ENCODE measurements around the gene DNAI7.

DNAI7 gene

DNA sequence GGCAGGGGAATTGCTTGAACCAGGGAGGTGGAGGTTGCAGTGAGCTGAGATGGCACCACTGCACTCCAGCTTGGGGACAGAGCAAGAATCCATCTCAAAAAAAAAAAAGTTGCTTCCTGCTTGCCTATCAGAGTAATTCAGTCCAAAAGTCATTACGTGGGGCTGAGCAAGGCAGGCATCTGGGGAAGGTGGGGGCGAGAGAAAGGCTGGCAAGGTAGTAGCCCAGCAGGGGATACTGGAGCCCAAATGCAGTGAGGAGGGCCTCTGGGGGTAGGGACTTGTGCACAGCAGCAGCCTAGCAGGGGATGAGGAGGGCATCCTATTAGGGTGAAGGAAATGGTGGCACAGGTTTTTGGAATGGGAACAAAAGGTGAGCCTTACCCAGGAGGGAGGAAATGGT lies 7.2 kb upstream of the DNAI7 start:
- TF ChIP-seq, protein P1, sequence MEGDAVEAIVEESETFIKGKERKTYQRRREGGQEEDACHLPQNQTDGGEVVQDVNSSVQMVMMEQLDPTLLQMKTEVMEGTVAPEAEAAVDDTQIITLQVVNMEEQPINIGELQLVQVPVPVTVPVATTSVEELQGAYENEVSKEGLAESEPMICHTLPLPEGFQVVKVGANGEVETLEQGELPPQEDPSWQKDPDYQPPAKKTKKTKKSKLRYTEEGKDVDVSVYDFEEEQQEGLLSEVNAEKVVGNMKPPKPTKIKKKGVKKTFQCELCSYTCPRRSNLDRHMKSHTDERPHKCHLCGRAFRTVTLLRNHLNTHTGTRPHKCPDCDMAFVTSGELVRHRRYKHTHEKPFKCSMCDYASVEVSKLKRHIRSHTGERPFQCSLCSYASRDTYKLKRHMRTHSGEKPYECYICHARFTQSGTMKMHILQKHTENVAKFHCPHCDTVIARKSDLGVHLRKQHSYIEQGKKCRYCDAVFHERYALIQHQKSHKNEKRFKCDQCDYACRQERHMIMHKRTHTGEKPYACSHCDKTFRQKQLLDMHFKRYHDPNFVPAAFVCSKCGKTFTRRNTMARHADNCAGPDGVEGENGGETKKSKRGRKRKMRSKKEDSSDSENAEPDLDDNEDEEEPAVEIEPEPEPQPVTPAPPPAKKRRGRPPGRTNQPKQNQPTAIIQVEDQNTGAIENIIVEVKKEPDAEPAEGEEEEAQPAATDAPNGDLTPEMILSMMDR (IDR thresholded peaks at IDR 0.05; ENCODE audit: insufficient read depth, low read length, poor library complexity, severe bottlenecking) = no peak
- Histone ChIP-seq H3K4me3 (replicated peaks; ENCODE audit: low read depth, low read length) (no peak overlapping the region), H3K27me3 (replicated peaks; ENCODE audit: control insufficient read depth, insufficient read depth, low read length) (no peaks in the 10 kb centered on the region), H3K36me3 (ENCODE audit: control insufficient read depth, insufficient read depth, low read length) (peaks cover 2% of the 10 kb centered on the region; the same call in 1 of the 2 replicates)
- DNase-seq (ENCODE audit: extremely low read depth, insufficient read length) = no peak

DNA sequence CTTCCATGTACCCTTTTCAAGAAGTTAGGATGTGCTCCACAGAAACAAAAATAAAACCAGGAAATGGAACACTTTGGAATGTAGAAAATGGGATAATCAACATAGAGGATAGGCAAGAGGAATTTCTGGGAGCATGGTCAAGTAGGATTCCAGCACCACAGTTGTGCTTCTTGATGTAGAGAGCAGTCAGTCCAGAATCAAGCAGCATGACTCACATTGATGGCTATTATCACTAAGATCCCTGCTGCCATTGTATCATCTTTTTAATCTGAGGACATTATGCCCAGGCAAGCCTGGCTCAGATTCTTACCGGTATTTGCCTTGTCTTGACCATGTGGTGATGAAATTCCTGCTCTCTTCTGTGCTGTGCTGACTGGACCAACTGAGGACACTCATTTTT lies 5.7 kb upstream of the DNAI7 start:
- Histone ChIP-seq H3K36me3 (ENCODE audit: control insufficient read depth, insufficient read depth, low read length) (peaks cover 2% of the 10 kb centered on the region; the same call in 1 of the 2 replicates), H3K27me3 (replicated peaks; ENCODE audit: control insufficient read depth, insufficient read depth, low read length) (no peaks in the 10 kb centered on the region), H3K4me3 (replicated peaks; ENCODE audit: low read depth, low read length) (no peak overlapping the region)
- TF ChIP-seq, protein P1 (IDR thresholded peaks at IDR 0.05; ENCODE audit: insufficient read depth, low read length, poor library complexity, severe bottlenecking) = no peak
- DNase-seq (ENCODE audit: extremely low read depth, insufficient read length) = no peak

DNA sequence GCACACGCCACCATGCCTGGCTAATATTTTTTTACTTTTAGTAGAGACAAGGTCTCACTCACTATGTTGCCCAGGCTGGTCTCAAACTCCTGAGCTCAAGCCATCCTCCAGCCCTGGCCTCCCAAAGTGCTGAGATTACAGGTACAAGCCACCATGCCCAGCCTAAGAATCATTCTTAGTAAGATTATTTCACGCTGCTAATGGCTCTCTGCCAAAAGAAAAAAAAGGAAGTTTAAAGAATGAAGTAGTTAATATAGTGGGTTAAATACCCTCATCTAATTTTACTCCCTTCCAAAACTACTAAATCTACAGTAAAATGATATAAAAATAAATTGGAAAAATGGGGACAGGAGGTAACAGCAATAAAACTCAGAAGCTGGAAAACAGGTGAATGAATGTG lies 2.6 kb upstream of the DNAI7 start:
- Histone ChIP-seq H3K27me3 (replicated peaks; ENCODE audit: control insufficient read depth, insufficient read depth, low read length) (no peaks in the 10 kb centered on the region), H3K4me3 (replicated peaks; ENCODE audit: low read depth, low read length) (no peak overlapping the region), H3K36me3 (ENCODE audit: control insufficient read depth, insufficient read depth, low read length) (peaks cover 2% of the 10 kb centered on the region; the same call in 1 of the 2 replicates)
- TF ChIP-seq, protein P1 (IDR thresholded peaks at IDR 0.05; ENCODE audit: insufficient read depth, low read length, poor library complexity, severe bottlenecking) = no peak
- no peak for DNase-seq (ENCODE audit: extremely low read depth, insufficient read length)

DNA sequence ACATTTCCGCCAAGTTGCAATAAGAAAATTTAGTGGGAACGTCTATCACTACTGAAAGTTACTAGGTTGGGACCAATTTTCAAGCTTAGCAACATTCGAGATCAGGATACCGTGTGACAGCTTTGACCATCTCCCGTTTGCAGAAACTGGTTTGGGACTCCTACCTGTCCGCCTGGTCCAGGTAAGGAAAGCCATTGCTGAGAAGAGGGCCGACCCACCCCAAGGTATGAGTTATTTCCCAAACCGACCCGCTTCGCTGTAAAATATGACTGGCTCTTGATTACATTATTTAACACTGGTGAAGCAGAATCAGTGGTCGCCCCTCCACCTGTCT lies 271 bp downstream of the DNAI7 start:
- Histone ChIP-seq H3K27me3 (replicated peaks; ENCODE audit: control insufficient read depth, insufficient read depth, low read length) (no peaks in the 10 kb centered on the region), H3K4me3 (replicated peaks; ENCODE audit: low read depth, low read length) (peak overlapping the region; percentile 86), H3K36me3 (ENCODE audit: control insufficient read depth, insufficient read depth, low read length) (no peaks in the 10 kb centered on the region; the same call in 1 of the 2 replicates)
- TF ChIP-seq, protein P1 (IDR thresholded peaks at IDR 0.05; ENCODE audit: insufficient read depth, low read length, poor library complexity, severe bottlenecking) = no peak
- no peak for DNase-seq (ENCODE audit: extremely low read depth, insufficient read length)

DNA sequence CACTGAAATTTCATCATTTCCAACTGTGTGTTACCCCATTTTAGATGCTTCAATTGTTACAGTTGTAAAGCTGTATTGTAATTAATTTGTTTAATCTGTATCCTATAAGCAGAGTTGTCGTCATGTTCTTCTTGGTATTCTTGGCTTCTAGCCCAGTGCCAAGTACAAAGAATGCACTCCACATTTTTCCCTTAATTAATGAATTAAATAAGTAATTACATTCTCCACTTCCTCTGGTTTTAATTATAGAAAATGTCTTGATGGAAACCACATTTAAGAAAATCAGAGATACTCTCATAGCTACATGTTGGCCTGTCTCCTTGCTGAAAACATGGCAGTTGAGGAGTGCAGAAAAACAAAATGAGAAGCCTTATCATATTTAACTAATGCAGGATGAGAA lies 746 bp downstream of the DNAI7 start:
- no peak overlapping the region for H3K4me3 ChIP-seq (replicated peaks; ENCODE audit: low read depth, low read length)
- DNase-seq (ENCODE audit: extremely low read depth, insufficient read length) = no peak

More for the DNA sequence above, 746 bp downstream of the DNAI7 start:
- TF ChIP-seq, protein P1 (IDR thresholded peaks at IDR 0.05; ENCODE audit: insufficient read depth, low read length, poor library complexity, severe bottlenecking) = no peak
- H3K27me3 ChIP-seq (replicated peaks; ENCODE audit: control insufficient read depth, insufficient read depth, low read length) = no peaks in the 10 kb centered on the region
- no peaks in the 10 kb centered on the region; the same call in 1 of the 2 replicates for H3K36me3 ChIP-seq (ENCODE audit: control insufficient read depth, insufficient read depth, low read length)

Measured in GM06990 (cell line).